Neural progenitor cell (in vitro differentiated cells): Measurements from ENCODE around the gene NCR2. TPM values are rescaled to one million over a fixed set of nuclear protein-coding genes. Genes with fewer than 3 reads are reported as not detected.

Experiments used
- DNase-seq: peaks from one replicate; pipeline ENCODE4 v3.0.0-alpha.2; 2016; ENCODE audit warnings: low spot score
- H2AFZ ChIP-seq: fragments of 200-600 bp; sonication (generic); replicated peaks from 2 replicates; pipeline ENCODE4 v1.6.1; 2016; ENCODE audit warnings: antibody characterized with exemption
- H3F3A ChIP-seq: fragments of 200-600 bp; sonication (generic); 2 replicates; pipeline ENCODE4 v1.6.1; 2016; ENCODE audit warnings: antibody characterized with exemption, low read depth
- H3K27ac ChIP-seq: fragments of 200-600 bp; sonication (generic); 2 replicates; pipeline ENCODE4 v1.5.1; 2016; ENCODE audit warnings: mild to moderate bottlenecking
- H3K27me3 ChIP-seq: fragments of 200-600 bp; sonication (generic); 2 replicates; pipeline ENCODE4 v1.6.1; 2016; ENCODE audit warnings: mild to moderate bottlenecking, moderate library complexity
- H3K36me3 ChIP-seq: fragments of 200-600 bp; sonication (generic); 2 replicates; pipeline ENCODE4 v1.5.1; 2016
- H3K4me1 ChIP-seq: fragments of 200-600 bp; sonication (generic); 2 replicates; pipeline ENCODE4 v1.6.1; 2016; ENCODE audit warnings: mixed run types
- H3K4me2 ChIP-seq: fragments of 200-600 bp; sonication (generic); 2 replicates; pipeline ENCODE4 v1.6.1; 2016
- H3K4me3 ChIP-seq: fragments of 200-600 bp; sonication (generic); 2 replicates; pipeline ENCODE4 v1.5.1; 2016
- H3K79me2 ChIP-seq: fragments of 200-600 bp; sonication (generic); 2 replicates; pipeline ENCODE4 v1.6.1; 2016; ENCODE audit warnings: low read depth
- H3K9ac ChIP-seq: fragments of 200-600 bp; sonication (generic); 2 replicates; pipeline ENCODE4 v1.6.1; 2016
- H3K9me3 ChIP-seq: fragments of 200-600 bp; sonication (generic); 2 replicates; pipeline ENCODE4 v1.5.1; 2016; ENCODE audit warnings: low read depth
- H4K20me1 ChIP-seq: fragments of 200-600 bp; sonication (generic); 2 replicates; pipeline ENCODE4 v1.6.1; 2016; ENCODE audit warnings: low read depth
- H3K27ac Mint-ChIP-seq: 3 replicates; pipeline ENCODE4 v1.8.0; 2021; ENCODE audit warnings: mixed read lengths
- H3K27me3 Mint-ChIP-seq: 2 replicates; pipeline ENCODE4 v1.8.0; 2022; ENCODE audit warnings: low read depth, mild to moderate bottlenecking, inconsistent platforms, moderate library complexity, mixed read lengths; ENCODE audit not compliant: insufficient read depth
- H3K36me3 Mint-ChIP-seq: 3 replicates; pipeline ENCODE4 v1.8.0; 2021; ENCODE audit warnings: mixed read lengths
- H3K4me1 Mint-ChIP-seq: 3 replicates; pipeline ENCODE4 v1.8.0; 2021; ENCODE audit warnings: mixed read lengths
- H3K4me3 Mint-ChIP-seq: 3 replicates; pipeline ENCODE4 v1.8.0; 2021; ENCODE audit warnings: mild to moderate bottlenecking, moderate library complexity, mixed read lengths
- H3K9me3 Mint-ChIP-seq: 3 replicates; pipeline ENCODE4 v1.8.0; 2020; ENCODE audit warnings: mixed read lengths
- CTCF ChIP-seq: fragments of 200-600 bp; sonication (generic); IDR thresholded peaks from 2 replicates; pipeline ENCODE4 v1.5.1; 2017; ENCODE audit warnings: antibody characterized with exemption, mild to moderate bottlenecking
- EZH2 ChIP-seq: fragments of 200-600 bp; sonication (generic); IDR thresholded peaks from 2 replicates; pipeline ENCODE4 v1.6.1; 2017; ENCODE audit warnings: antibody characterized with exemption, mild to moderate bottlenecking, moderate library complexity
- EZH2phosphoT487 ChIP-seq: fragments of 200-600 bp; sonication (generic); IDR thresholded peaks from 2 replicates; pipeline ENCODE4 v1.6.1; 2017; ENCODE audit warnings: antibody characterized with exemption
- total RNA-seq: library from RNA; depleted of rRNA; stranded (reverse); fragments of >200 nt; gene quantifications from 2 replicates; pipeline ENCODE4 v1.2.3, GENCODE V29; 2015; ENCODE audit warnings: low replicate concordance

NCR2 gene
- total RNA-seq, 1 donor from 2014 or later = not detected

GRCh38 chr6:41386594-41386993, 51.2 kb downstream of the NCR2 start:
- Mint-ChIP-seq H3K4me3 (no peak overlapping the region), H3K4me1 (no peaks in the 10 kb centered on the region), H3K36me3 (no peaks in the 10 kb centered on the region), H3K27ac (no peak overlapping the region), H3K9me3 (peaks cover 2% of the 10 kb centered on the region), H3K27me3 (peaks cover 14% of the 10 kb centered on the region)
- Histone ChIP-seq H3K4me2 (no peak overlapping the region), H3K4me1 (no peaks in the 10 kb centered on the region), H3K79me2 (no peaks in the 10 kb centered on the region), H3K4me3 (no peak overlapping the region), H3K36me3 (no peaks in the 10 kb centered on the region), H4K20me1 (no peaks in the 10 kb centered on the region), H3F3A (no peaks in the 10 kb centered on the region), H3K27me3 (peaks cover 100% of the 10 kb centered on the region), H3K27ac (no peak overlapping the region), H3K9ac (no peak overlapping the region), H3K9me3 (no peaks in the 10 kb centered on the region), H2AFZ (no peak overlapping the region)
- no peak for TF ChIP-seq EZH2phosphoT487
- TF ChIP-seq CTCF = no peak
- no peak for TF ChIP-seq EZH2
- no peak for DNase-seq

- Mint-ChIP-seq H3K9me3 (peaks cover 28% of the 10 kb centered on the region), H3K27ac (no peak overlapping the region), H3K4me1 (no peaks in the 10 kb centered on the region), H3K27me3 (peaks cover 15% of the 10 kb centered on the region), H3K36me3 (no peaks in the 10 kb centered on the region), H3K4me3 (no peak overlapping the region)
- no peaks in the 10 kb centered on the region for H3K36me3 ChIP-seq
- H3K9me3 ChIP-seq = no peaks in the 10 kb centered on the region
- no peak overlapping the region for H3K4me3 ChIP-seq
- no peaks in the 10 kb centered on the region for H3K79me2 ChIP-seq
- H3K4me2 ChIP-seq = no peak overlapping the region
- no peak overlapping the region for H2AFZ ChIP-seq
- no peak overlapping the region for H3K27ac ChIP-seq
- H3K9ac ChIP-seq = no peak overlapping the region
- no peak for DNase-seq
- H3K4me1 ChIP-seq = no peaks in the 10 kb centered on the region
- peaks cover 100% of the 10 kb centered on the region for H3K27me3 ChIP-seq
- TF ChIP-seq CTCF = no peak
- no peak for TF ChIP-seq EZH2
- no peak for TF ChIP-seq EZH2phosphoT487
- no peaks in the 10 kb centered on the region for H4K20me1 ChIP-seq
- no peaks in the 10 kb centered on the region for H3F3A ChIP-seq
Observed at GRCh38 chr6:41392246-41392645, 56.8 kb downstream of the NCR2 start.

- DNase-seq = no peak
- Histone ChIP-seq H3K27ac (no peak overlapping the region), H3K9me3 (no peaks in the 10 kb centered on the region), H3F3A (no peaks in the 10 kb centered on the region), H3K79me2 (no peaks in the 10 kb centered on the region), H4K20me1 (no peaks in the 10 kb centered on the region), H3K4me1 (no peaks in the 10 kb centered on the region), H3K27me3 (peaks cover 100% of the 10 kb centered on the region), H3K4me2 (no peak overlapping the region), H3K36me3 (no peaks in the 10 kb centered on the region), H3K9ac (no peak overlapping the region), H3K4me3 (no peak overlapping the region), H2AFZ (no peak overlapping the region)
- Mint-ChIP-seq H3K36me3 (peaks cover 2% of the 10 kb centered on the region), H3K27me3 (peaks cover 17% of the 10 kb centered on the region), H3K4me3 (no peak overlapping the region), H3K27ac (no peak overlapping the region), H3K9me3 (peaks cover 28% of the 10 kb centered on the region), H3K4me1 (peaks cover 7% of the 10 kb centered on the region)
- TF ChIP-seq EZH2 (no peak), CTCF (no peak), EZH2phosphoT487 (no peak)
Observed at GRCh38 chr6:41396335-41396734, 60.9 kb downstream of the NCR2 start.
